Chondrocyte (in vitro differentiated cells): ENCODE measurements around the gene INPP4B. TPM values are rescaled to one million over a fixed set of nuclear protein-coding genes. Genes with fewer than 3 reads are reported as not detected.

ENCODE experiments used
- DNase-seq: peaks from one replicate; pipeline ENCODE4 v3.0.0; 2021; ENCODE audit warnings: mixed read lengths, low spot score
- H3K27ac Mint-ChIP-seq: one replicate; pipeline ENCODE4 v1.8.0; 2021; ENCODE audit warnings: mild to moderate bottlenecking, moderate library complexity, mixed read lengths; ENCODE audit not compliant: unreplicated experiment
- H3K27me3 Mint-ChIP-seq: 2 replicates; pipeline ENCODE4 v1.8.0; 2021; ENCODE audit warnings: low read depth, mixed read lengths
- H3K36me3 Mint-ChIP-seq: 2 replicates; pipeline ENCODE4 v1.8.0; 2021; ENCODE audit warnings: low read depth, mixed read lengths
- H3K4me1 Mint-ChIP-seq: 2 replicates; pipeline ENCODE4 v1.8.0; 2021; ENCODE audit warnings: low read depth, mild to moderate bottlenecking, mixed read lengths
- H3K4me3 Mint-ChIP-seq: one replicate; pipeline ENCODE4 v1.8.0; 2021; ENCODE audit warnings: mild to moderate bottlenecking, moderate library complexity, mixed read lengths; ENCODE audit not compliant: unreplicated experiment
- H3K9me3 Mint-ChIP-seq: 2 replicates; pipeline ENCODE4 v1.8.0; 2021; ENCODE audit warnings: low read depth, mixed read lengths
- CTCF ChIP-seq: fragments of 200-600 bp; sonication (generic); IDR thresholded peaks from 2 replicates; pipeline ENCODE4 v1.5.0; 2021; ENCODE audit warnings: antibody characterized with exemption, mild to moderate bottlenecking, moderate library complexity
- total RNA-seq: library from RNA; stranded (reverse); gene quantifications from 3 replicates; pipeline ENCODE4 v1.2.1, GENCODE V29; 2021

Gene INPP4B
- total RNA-seq, 1 donor from 2014 or later: 30.0 TPM

- H3K27me3 Mint-ChIP-seq: no peaks in the 10 kb centered on the region
- no peak overlapping the region for H3K4me3 Mint-ChIP-seq
- no peaks in the 10 kb centered on the region for H3K4me1 Mint-ChIP-seq
- no peak overlapping the region for H3K27ac Mint-ChIP-seq
- no peak for DNase-seq
- no peaks in the 10 kb centered on the region for H3K9me3 Mint-ChIP-seq
- no peak for TF ChIP-seq CTCF
- peaks cover 14% of the 10 kb centered on the region for H3K36me3 Mint-ChIP-seq
Measured at GRCh38 chr4:142030010-142030409, 816.1 kb downstream of the INPP4B start.

DNA sequence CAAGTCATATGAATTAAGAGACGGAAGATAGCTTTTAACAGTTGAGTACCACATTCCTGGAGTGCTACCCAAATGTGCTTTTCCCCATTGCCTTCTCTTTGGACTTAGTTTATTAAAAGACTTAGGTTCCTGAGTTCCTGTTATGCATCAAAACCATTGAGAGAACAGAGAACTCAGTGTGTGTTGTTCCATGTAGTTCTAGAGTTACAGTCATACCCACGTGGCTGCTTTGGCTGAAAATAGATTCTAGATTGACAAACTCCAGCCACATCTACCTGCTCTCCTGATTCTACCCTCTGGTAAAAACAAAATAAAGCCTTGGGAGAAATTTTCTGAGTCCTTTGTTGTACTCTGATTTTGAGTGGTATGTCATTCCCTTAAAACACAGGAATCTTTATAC is 824.3 kb downstream of the INPP4B start:
- no peaks in the 10 kb centered on the region for H3K9me3 Mint-ChIP-seq
- no peaks in the 10 kb centered on the region for H3K27me3 Mint-ChIP-seq
- no peak overlapping the region for H3K4me3 Mint-ChIP-seq
- DNase-seq: no peak
- no peak for TF ChIP-seq CTCF
- H3K36me3 Mint-ChIP-seq: no peaks in the 10 kb centered on the region
- H3K4me1 Mint-ChIP-seq: no peaks in the 10 kb centered on the region
- no peak overlapping the region for H3K27ac Mint-ChIP-seq

- DNase-seq: no peak
- TF ChIP-seq CTCF: no peak
- Mint-ChIP-seq H3K27ac (no peak overlapping the region), H3K36me3 (no peaks in the 10 kb centered on the region), H3K4me1 (no peaks in the 10 kb centered on the region), H3K27me3 (no peaks in the 10 kb centered on the region), H3K9me3 (no peaks in the 10 kb centered on the region), H3K4me3 (no peak overlapping the region)
Measured at GRCh38 chr4:142021181-142021580, 824.9 kb downstream of the INPP4B start.

DNA sequence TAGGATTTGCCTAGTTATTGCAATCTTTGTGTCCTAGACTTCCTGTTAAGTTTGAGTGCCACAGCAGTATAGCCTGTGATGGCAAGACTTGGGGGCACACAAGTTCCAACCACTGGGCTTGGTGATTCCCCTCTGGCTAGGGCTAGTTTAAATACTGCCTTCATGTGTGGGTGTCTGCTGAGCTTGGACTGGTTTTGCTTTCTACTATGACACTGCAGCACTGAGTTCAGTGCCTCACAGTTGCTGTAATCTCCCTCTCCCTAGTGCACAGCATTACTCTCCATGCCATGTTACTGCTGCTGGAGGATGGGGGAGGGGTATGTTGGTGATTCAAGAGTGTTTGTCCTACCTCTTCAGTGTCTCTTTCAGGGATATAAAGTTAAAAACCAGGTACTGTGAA is 830.1 kb downstream of the INPP4B start:
- Mint-ChIP-seq H3K4me3 (no peak overlapping the region), H3K27ac (no peak overlapping the region)

DNA sequence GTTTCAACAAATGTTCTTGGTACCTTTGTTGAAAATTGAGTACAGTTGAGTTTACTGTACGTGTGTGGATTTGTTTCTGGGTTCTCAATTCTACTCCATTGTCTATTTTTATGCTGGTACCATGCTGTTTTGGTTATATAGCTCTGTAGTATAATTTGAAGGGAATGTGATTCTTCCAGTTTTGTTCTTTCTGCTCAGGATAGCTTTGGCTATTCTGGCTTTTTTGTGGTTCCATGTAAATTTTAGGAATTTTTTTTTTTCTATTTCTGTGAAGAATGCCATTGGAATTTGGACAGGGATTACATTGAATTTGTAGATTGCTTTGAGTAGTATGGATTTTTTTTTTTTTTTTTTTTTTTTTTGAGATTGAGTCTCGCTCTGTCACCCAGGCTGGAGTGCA is 836.4 kb downstream of the INPP4B start:
- Mint-ChIP-seq H3K36me3 (peaks cover 3% of the 10 kb centered on the region), H3K4me1 (no peaks in the 10 kb centered on the region), H3K9me3 (peaks cover 43% of the 10 kb centered on the region), H3K4me3 (no peak overlapping the region), H3K27me3 (no peaks in the 10 kb centered on the region), H3K27ac (no peak overlapping the region)
- no peak for DNase-seq
- no peak for TF ChIP-seq CTCF

More for the DNA sequence above, 830.1 kb downstream of the INPP4B start:
- H3K9me3 Mint-ChIP-seq: peaks cover 22% of the 10 kb centered on the region
- H3K27me3 Mint-ChIP-seq: no peaks in the 10 kb centered on the region
- no peak for DNase-seq
- H3K4me1 Mint-ChIP-seq: no peaks in the 10 kb centered on the region
- TF ChIP-seq CTCF: no peak
- H3K36me3 Mint-ChIP-seq: peaks cover 1% of the 10 kb centered on the region
